Hepatocyte (in vitro differentiated cells): ENCODE results near the gene CCDC150. TPM values are rescaled to one million over a fixed set of nuclear protein-coding genes. Genes with fewer than 3 reads are reported as not detected.

Source experiments
- DNase-seq: peaks from one replicate; pipeline ENCODE4 v3.0.0-alpha.2; 2016; ENCODE audit warnings: low spot score
- H2AFZ ChIP-seq: fragments of 200-600 bp; sonication (generic); 2 replicates; pipeline ENCODE4 v1.6.0; 2016; ENCODE audit warnings: antibody characterized with exemption, mild to moderate bottlenecking
- H3K27ac ChIP-seq: fragments of 200-600 bp; sonication (generic); 2 replicates; pipeline ENCODE4 v1.5.1; 2016; ENCODE audit warnings: mild to moderate bottlenecking
- H3K27me3 ChIP-seq: fragments of 200-600 bp; sonication (generic); 2 replicates; pipeline ENCODE4 v1.6.1; 2016
- H3K36me3 ChIP-seq: fragments of 200-600 bp; sonication (generic); replicated peaks from 2 replicates; pipeline ENCODE4 v1.5.1; 2016; ENCODE audit warnings: low read depth; ENCODE audit not compliant: insufficient read depth
- H3K4me1 ChIP-seq: fragments of 200-600 bp; sonication (generic); 2 replicates; pipeline ENCODE4 v1.5.1; 2016; ENCODE audit warnings: mild to moderate bottlenecking, moderate library complexity; ENCODE audit not compliant: insufficient read depth
- H3K4me2 ChIP-seq: fragments of 200-600 bp; sonication (generic); 2 replicates; pipeline ENCODE4 v1.6.0; 2016
- H3K4me3 ChIP-seq: fragments of 200-600 bp; sonication (generic); 2 replicates; pipeline ENCODE4 v1.5.1; 2016; ENCODE audit warnings: mild to moderate bottlenecking
- H3K79me2 ChIP-seq: fragments of 200-600 bp; sonication (generic); 2 replicates; pipeline ENCODE4 v1.6.0; 2017; ENCODE audit warnings: mild to moderate bottlenecking
- H3K9me2 ChIP-seq: fragments of 200-600 bp; sonication (generic); replicated peaks from 2 replicates; pipeline ENCODE4 v1.6.0; 2017; ENCODE audit warnings: mild to moderate bottlenecking; ENCODE audit not compliant: insufficient read depth
- H3K9me3 ChIP-seq: fragments of 200-600 bp; sonication (generic); 2 replicates; pipeline ENCODE4 v1.5.1; 2016; ENCODE audit warnings: low read depth, mild to moderate bottlenecking
- H4K20me1 ChIP-seq: fragments of 200-600 bp; sonication (generic); 2 replicates; pipeline ENCODE4 v1.6.0; 2016; ENCODE audit warnings: mild to moderate bottlenecking; ENCODE audit not compliant: insufficient read depth, poor library complexity, severe bottlenecking
- EZH2 ChIP-seq: fragments of 200-600 bp; sonication (generic); IDR thresholded peaks from 2 replicates; pipeline ENCODE4 v1.6.1; 2016; ENCODE audit warnings: antibody characterized with exemption, mild to moderate bottlenecking, borderline replicate concordance
- EZH2phosphoT487 ChIP-seq: fragments of 200-600 bp; sonication (generic); IDR thresholded peaks from one replicate; pipeline ENCODE4 v1.6.1; 2018; ENCODE audit warnings: antibody characterized with exemption, mild to moderate bottlenecking, low read depth, moderate library complexity; ENCODE audit not compliant: unreplicated experiment, severe bottlenecking
- WGBS: methylation state at CpG from one replicate; pipeline ENCODE4 v1.1.6; 2016; ENCODE audit warnings: low lambda C conversion rate; ENCODE audit errors: missing lambda C conversion rate; 5-methylcytosine and 5-hydroxymethylcytosine counted together
- polyA plus RNA-seq: library from polyadenylated mRNA; unstranded; fragments of >200 nt; fragmentation: Nextera tagmentation; extraction: Ambion mirVana; gene quantifications from 2 replicates; pipeline ENCODE4 v1.2.1, GENCODE V29; 2016
- total RNA-seq: library from RNA; depleted of rRNA; stranded (reverse); fragments of >200 nt; gene quantifications from 2 replicates; pipeline ENCODE4 v1.2.3, GENCODE V29; 2014
- TF ChIP-seq, protein P1 (sequence below): fragments of 200-600 bp; sonication (generic); IDR thresholded peaks from 2 replicates; pipeline ENCODE4 v1.5.1; 2016; ENCODE audit warnings: antibody characterized with exemption, mild to moderate bottlenecking; ENCODE audit not compliant: poor library complexity

CCDC150 gene
- total and polyA plus RNA-seq, 2 experiments from 2014 or later = 6.2 to 6.6 TPM

DNA sequence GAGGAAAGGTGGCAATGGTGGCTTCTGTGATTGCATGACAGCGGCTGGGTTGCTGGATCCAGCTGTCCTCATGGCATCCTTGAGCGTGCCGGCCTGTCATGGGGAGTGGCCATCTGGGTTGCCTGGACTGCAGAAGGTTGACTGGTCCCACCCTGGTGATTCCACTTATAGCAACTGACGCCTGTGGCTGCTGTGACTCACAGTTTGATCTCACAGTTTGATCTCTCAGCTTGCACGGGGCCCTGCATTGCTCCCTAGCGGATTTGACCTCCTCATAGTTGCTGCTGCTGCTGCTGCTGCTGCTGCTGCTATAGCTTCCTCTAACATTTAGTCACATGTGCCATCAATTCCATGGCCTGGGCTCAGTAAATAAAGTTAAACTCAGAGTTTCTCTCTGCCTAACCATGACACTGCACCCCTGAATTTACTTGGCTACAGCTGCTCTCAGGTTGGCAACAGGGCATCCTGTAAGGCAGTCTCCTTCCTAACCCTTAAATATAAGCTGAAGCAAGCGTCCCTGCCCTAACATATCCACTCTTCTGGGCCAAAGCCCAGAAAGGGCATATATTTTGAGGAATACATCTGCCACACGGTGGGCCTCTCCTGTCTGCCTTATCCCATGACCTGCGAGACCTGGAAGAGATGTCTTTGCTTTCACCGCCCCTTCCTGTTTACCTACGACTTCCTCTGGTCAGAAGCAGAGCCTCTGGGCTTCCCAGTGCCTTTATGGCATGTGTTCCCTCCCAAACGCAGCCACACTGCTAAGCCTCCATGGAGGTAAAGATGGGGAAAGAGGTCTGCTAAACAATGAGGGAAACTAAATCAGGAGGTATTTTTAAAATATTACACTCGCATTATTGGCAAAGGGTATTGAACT, 37.8 kb upstream of the CCDC150 start:
- TF ChIP-seq, protein P1, sequence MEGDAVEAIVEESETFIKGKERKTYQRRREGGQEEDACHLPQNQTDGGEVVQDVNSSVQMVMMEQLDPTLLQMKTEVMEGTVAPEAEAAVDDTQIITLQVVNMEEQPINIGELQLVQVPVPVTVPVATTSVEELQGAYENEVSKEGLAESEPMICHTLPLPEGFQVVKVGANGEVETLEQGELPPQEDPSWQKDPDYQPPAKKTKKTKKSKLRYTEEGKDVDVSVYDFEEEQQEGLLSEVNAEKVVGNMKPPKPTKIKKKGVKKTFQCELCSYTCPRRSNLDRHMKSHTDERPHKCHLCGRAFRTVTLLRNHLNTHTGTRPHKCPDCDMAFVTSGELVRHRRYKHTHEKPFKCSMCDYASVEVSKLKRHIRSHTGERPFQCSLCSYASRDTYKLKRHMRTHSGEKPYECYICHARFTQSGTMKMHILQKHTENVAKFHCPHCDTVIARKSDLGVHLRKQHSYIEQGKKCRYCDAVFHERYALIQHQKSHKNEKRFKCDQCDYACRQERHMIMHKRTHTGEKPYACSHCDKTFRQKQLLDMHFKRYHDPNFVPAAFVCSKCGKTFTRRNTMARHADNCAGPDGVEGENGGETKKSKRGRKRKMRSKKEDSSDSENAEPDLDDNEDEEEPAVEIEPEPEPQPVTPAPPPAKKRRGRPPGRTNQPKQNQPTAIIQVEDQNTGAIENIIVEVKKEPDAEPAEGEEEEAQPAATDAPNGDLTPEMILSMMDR = no peak
- no peak for TF ChIP-seq EZH2
- 72% methylated on average over 13 of the region's 13 CpGs for WGBS

DNA sequence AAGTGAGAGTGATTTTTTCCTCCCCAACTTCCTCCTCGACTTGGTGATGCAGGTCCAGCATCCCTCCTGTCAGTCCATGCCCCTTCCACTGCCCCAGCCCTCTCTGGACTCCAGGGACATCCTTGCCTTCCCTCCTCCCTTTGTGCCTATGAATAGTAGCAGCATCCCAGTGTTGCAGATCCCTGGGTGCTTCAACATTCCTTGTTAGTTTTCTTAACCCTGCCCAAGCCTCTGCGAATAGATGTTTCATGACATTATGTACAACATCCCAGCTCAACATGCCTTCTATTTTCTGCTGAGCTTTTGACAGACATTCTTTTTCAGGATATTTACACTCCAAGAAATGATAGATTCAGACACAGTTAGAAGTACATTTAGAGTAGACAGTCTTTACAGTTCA, 35.3 kb upstream of the CCDC150 start:
- no peak overlapping the region for H3K4me3 ChIP-seq
- H3K9me3 ChIP-seq = no peaks in the 10 kb centered on the region
- H3K79me2 ChIP-seq = no peaks in the 10 kb centered on the region
- no peak overlapping the region for H2AFZ ChIP-seq
- H3K9me2 ChIP-seq = no peaks in the 10 kb centered on the region
- 75% methylated on average over 2 of the region's 2 CpGs for WGBS
- TF ChIP-seq EZH2 (no peak), EZH2phosphoT487 (no peak)
- TF ChIP-seq, protein P1 = no peak
- no peaks in the 10 kb centered on the region for H3K4me1 ChIP-seq
- no peaks in the 10 kb centered on the region for H3K27me3 ChIP-seq
- H3K4me2 ChIP-seq = no peak overlapping the region
- H3K36me3 ChIP-seq = no peaks in the 10 kb centered on the region
- no peak for DNase-seq
- no peaks in the 10 kb centered on the region for H4K20me1 ChIP-seq
- H3K27ac ChIP-seq = no peak overlapping the region

More for the DNA sequence above, 37.8 kb upstream of the CCDC150 start:
- no peak overlapping the region for H2AFZ ChIP-seq
- H4K20me1 ChIP-seq = no peaks in the 10 kb centered on the region
- no peaks in the 10 kb centered on the region for H3K27me3 ChIP-seq
- peak; percentile 44 for DNase-seq
- no peak overlapping the region for H3K4me3 ChIP-seq
- no peaks in the 10 kb centered on the region for H3K4me1 ChIP-seq
- H3K36me3 ChIP-seq = no peaks in the 10 kb centered on the region
- no peaks in the 10 kb centered on the region for H3K9me2 ChIP-seq
- H3K9me3 ChIP-seq = no peaks in the 10 kb centered on the region
- H3K27ac ChIP-seq = no peak overlapping the region
- H3K79me2 ChIP-seq = no peaks in the 10 kb centered on the region
- H3K4me2 ChIP-seq = no peak overlapping the region

- WGBS = 92% methylated on average over 3 of the region's 3 CpGs
- TF ChIP-seq EZH2 = no peak
- TF ChIP-seq, protein P1 = no peak
- TF ChIP-seq EZH2phosphoT487 = no peak
- H2AFZ ChIP-seq = no peak overlapping the region
- H3K27ac ChIP-seq = no peak overlapping the region
- H3K36me3 ChIP-seq = no peaks in the 10 kb centered on the region
- no peaks in the 10 kb centered on the region for H4K20me1 ChIP-seq
- no peaks in the 10 kb centered on the region for H3K9me3 ChIP-seq
- H3K27me3 ChIP-seq = no peaks in the 10 kb centered on the region
- no peaks in the 10 kb centered on the region for H3K9me2 ChIP-seq
- no peak overlapping the region for H3K4me3 ChIP-seq
- no peak overlapping the region for H3K4me2 ChIP-seq
- no peaks in the 10 kb centered on the region for H3K79me2 ChIP-seq
- no peaks in the 10 kb centered on the region for H3K4me1 ChIP-seq
- DNase-seq = no peak
Observed at GRCh38 chr2:196606516-196606915, 33.0 kb upstream of the CCDC150 start.
